HepG2 (cell line): Measurements from ENCODE around the gene PRMT5. TPM values are rescaled to one million over a fixed set of nuclear protein-coding genes. Genes with fewer than 3 reads are reported as not detected.

Experiments used
- ASH2L ChIP-seq: fragments of 300-600, 200-600 bp; sonication (generic); IDR thresholded peaks from 2 replicates; pipeline ENCODE4 v1.7.0; 2017; ENCODE audit warnings: low read depth, mild to moderate bottlenecking, moderate library complexity, mixed read lengths, low read length; ENCODE audit not compliant: insufficient read length
- CEBPG ChIP-seq: IDR thresholded peaks from 2 replicates; pipeline ENCODE4 v1.6.1; 2016
- GLI4 ChIP-seq: sonication (generic); formaldehyde crosslinking; IDR thresholded peaks from 2 replicates; pipeline ENCODE4 v1.5.1; 2020; ENCODE audit warnings: missing genetic modification reagents, mild to moderate bottlenecking, moderate library complexity, borderline replicate concordance
- GZF1 ChIP-seq: sonication (generic); formaldehyde crosslinking; IDR thresholded peaks from 2 replicates; pipeline ENCODE4 v1.5.1; 2020; ENCODE audit warnings: mild to moderate bottlenecking, missing genetic modification reagents
- HMGA1 ChIP-seq: sonication (generic); formaldehyde crosslinking; conservative IDR thresholded peaks from 2 replicates; pipeline ENCODE4 v1.4.0; 2020; ENCODE audit warnings: missing genetic modification reagents
- KDM4B ChIP-seq: sonication (generic); formaldehyde crosslinking; IDR thresholded peaks from 2 replicates; pipeline ENCODE4 v1.4.0; 2020; ENCODE audit warnings: missing genetic modification reagents
- LBX2 ChIP-seq: sonication (generic); formaldehyde crosslinking; IDR thresholded peaks from 2 replicates; pipeline ENCODE4 v1.5.0; 2020; ENCODE audit warnings: missing genetic modification reagents, mild to moderate bottlenecking, borderline replicate concordance
- NONO ChIP-seq, 2 experiments: fragments of 450-650 bp in 1 of 2; sonication (generic) in 1 of 2; formaldehyde crosslinking in 1 of 2; IDR thresholded peaks in 1 of 2; conservative IDR thresholded peaks in 1 of 2; 2 replicates each; pipeline versions ENCODE4 v1.6.1 to v1.8.0; 2017 to 2022; ENCODE audit warnings: mild to moderate bottlenecking in 1 of 2, missing genetic modification reagents in 1 of 2, moderate library complexity in 1 of 2
- PRDM10 ChIP-seq: sonication (generic); formaldehyde crosslinking; IDR thresholded peaks from 2 replicates; pipeline ENCODE4 v1.4.0; 2020; ENCODE audit warnings: low read depth, missing genetic modification reagents
- SNRNP70 ChIP-seq: fragments of 200-400 bp; formaldehyde crosslinking; IDR thresholded peaks from 2 replicates; pipeline ENCODE4 v1.6.1; 2017; ENCODE audit warnings: mild to moderate bottlenecking, low read depth, low read length, moderate library complexity
- TEAD3 ChIP-seq: optimal IDR thresholded peaks from 2 replicates; pipeline ENCODE3; 2016; ENCODE audit warnings: borderline replicate concordance
- ZBTB43 ChIP-seq: sonication (generic); formaldehyde crosslinking; conservative IDR thresholded peaks from 2 replicates; pipeline ENCODE4 v1.4.0; 2020; ENCODE audit warnings: missing genetic modification reagents
- ZBTB7B ChIP-seq: sonication (generic); formaldehyde crosslinking; IDR thresholded peaks from 2 replicates; pipeline ENCODE4 v1.4.0; 2020; ENCODE audit warnings: missing genetic modification reagents
- ZFP37 ChIP-seq: sonication (generic); formaldehyde crosslinking; IDR thresholded peaks from 2 replicates; pipeline ENCODE4 v1.4.0; 2020; ENCODE audit warnings: missing genetic modification reagents, borderline replicate concordance
- ZKSCAN8 ChIP-seq: IDR thresholded peaks from 2 replicates; pipeline ENCODE4 v1.6.1; 2016; ENCODE audit warnings: borderline replicate concordance, missing genetic modification reagents, missing compliant biosample characterization
- ZNF609 ChIP-seq: sonication (generic); formaldehyde crosslinking; IDR thresholded peaks from 2 replicates; pipeline ENCODE4 v1.4.0; 2020; ENCODE audit warnings: mild to moderate bottlenecking, missing genetic modification reagents, borderline replicate concordance
- ZNF672 ChIP-seq: sonication (generic); formaldehyde crosslinking; IDR thresholded peaks from 2 replicates; pipeline ENCODE4 v1.8.1; 2022; ENCODE audit warnings: missing genetic modification reagents
- ZSCAN29 ChIP-seq: sonication (generic); formaldehyde crosslinking; conservative IDR thresholded peaks from 2 replicates; pipeline ENCODE4 v1.4.0; 2020; ENCODE audit warnings: mild to moderate bottlenecking, missing genetic modification reagents
- polyA plus RNA-seq, 8 experiments: library from polyadenylated mRNA; depleted of rRNA in 3 of 8; stranded (reverse) in 7 of 8; unstranded in 1 of 8; fragments of >200 nt; fragmentation: Illumina TruSeq in 4 of 8; extraction: Trizol in 4 of 8; gene quantifications; 2 replicates each; pipeline versions ENCODE4 v1.2.1 to v1.2.3, GENCODE V29; 2011 to 2016; ENCODE audit warnings: low read depth in 4 of 8, missing spikeins in 1 of 8, mixed read lengths in 1 of 8; ENCODE audit not compliant: insufficient read depth in 1 of 8
- total RNA-seq, 5 experiments: library from RNA; depleted of rRNA; stranded (reverse); fragments of >200 nt; fragmentation: Illumina TruSeq; extraction: Trizol; gene quantifications; 2 replicates each; pipeline ENCODE4 v1.2.3, GENCODE V29; 2016; ENCODE audit warnings: low read depth in 1 of 5

The PRMT5 gene
- total and polyA plus RNA-seq, 2 of the 13 experiments (the other 11 are each of a cell fraction or from before 2014, with no cell fraction given) = 210 to 354 TPM

- TF ChIP-seq ZBTB7B (CRISPR knock-in tag) (peak; percentile 86), ZBTB43 (CRISPR knock-in tag) (peak; percentile 70), HMGA1 (CRISPR knock-in tag) (no peak), ZKSCAN8 (CRISPR knock-in tag) (peak; percentile 62; the same call in 1 of the 2 replicates), CEBPG (no peak; the same call in 1 of the 2 replicates), SNRNP70 (no peak), TEAD3 (peak; percentile 80), ASH2L (peak; percentile 99), ZFP37 (CRISPR knock-in tag) (no peak; the same call in 1 of the 2 replicates), KDM4B (CRISPR knock-in tag) (peak; percentile 68), LBX2 (peak; percentile 93; the same call in 1 of the 2 replicates), NONO (IDR thresholded peaks at IDR 0.05) (no peak), NONO (CRISPR knock-in tag; conservative IDR thresholded peaks at IDR 0.05) (peak; percentile 85), ZNF672 (CRISPR knock-in tag) (no peak), GZF1 (CRISPR knock-in tag) (peak; percentile 100), GLI4 (CRISPR knock-in tag) (peak; percentile 97; the same call in 1 of the 2 replicates), ZNF609 (CRISPR knock-in tag) (peak; percentile 84), PRDM10 (CRISPR knock-in tag) (peak; percentile 96), ZSCAN29 (CRISPR knock-in tag) (peak; percentile 95; the same call in 1 of the 2 replicates)
Observed at GRCh38 chr14:22871224-22872032, 57.7 kb downstream of the PRMT5 start, which contains the start of gene LRP10 (continued).
